Measurements from ENCODE around the gene CARD11.

DNA sequence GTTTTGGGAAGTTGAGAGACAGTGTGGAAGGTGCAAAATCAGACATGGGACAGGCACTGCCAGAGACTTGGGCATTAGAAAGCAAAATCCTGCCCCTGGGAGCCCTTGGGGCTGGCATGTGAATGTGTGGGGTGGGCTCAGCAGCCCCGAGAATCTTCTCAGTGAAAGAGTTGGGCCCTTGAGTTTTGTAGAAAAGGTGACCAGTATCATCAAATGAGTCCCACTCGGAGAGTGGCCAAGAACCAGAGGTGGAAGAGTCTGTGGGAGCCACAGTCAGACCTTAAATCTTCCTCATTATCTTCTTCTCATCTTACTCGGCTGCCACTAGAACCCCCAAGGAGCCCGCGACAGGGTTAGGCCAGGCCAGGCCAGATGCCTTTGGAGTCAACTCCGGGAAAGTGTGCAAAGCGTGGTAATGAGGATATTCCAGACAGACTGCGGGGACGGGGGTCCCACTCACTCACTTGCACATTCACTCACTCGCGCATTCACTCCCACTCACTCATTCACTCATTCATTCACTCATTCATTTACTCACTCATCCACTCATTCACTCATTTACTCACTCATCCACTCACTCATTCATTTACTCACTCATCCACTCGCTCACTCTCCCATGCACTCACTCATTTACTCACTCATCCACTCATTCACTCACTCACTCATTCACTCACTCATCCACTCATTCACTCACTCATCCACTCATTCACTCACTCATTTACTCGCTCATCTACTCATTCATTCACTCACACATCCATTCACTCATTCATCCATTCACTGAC, 74.9 kb downstream of the CARD11 start:
- TF ChIP-seq, protein P1, sequence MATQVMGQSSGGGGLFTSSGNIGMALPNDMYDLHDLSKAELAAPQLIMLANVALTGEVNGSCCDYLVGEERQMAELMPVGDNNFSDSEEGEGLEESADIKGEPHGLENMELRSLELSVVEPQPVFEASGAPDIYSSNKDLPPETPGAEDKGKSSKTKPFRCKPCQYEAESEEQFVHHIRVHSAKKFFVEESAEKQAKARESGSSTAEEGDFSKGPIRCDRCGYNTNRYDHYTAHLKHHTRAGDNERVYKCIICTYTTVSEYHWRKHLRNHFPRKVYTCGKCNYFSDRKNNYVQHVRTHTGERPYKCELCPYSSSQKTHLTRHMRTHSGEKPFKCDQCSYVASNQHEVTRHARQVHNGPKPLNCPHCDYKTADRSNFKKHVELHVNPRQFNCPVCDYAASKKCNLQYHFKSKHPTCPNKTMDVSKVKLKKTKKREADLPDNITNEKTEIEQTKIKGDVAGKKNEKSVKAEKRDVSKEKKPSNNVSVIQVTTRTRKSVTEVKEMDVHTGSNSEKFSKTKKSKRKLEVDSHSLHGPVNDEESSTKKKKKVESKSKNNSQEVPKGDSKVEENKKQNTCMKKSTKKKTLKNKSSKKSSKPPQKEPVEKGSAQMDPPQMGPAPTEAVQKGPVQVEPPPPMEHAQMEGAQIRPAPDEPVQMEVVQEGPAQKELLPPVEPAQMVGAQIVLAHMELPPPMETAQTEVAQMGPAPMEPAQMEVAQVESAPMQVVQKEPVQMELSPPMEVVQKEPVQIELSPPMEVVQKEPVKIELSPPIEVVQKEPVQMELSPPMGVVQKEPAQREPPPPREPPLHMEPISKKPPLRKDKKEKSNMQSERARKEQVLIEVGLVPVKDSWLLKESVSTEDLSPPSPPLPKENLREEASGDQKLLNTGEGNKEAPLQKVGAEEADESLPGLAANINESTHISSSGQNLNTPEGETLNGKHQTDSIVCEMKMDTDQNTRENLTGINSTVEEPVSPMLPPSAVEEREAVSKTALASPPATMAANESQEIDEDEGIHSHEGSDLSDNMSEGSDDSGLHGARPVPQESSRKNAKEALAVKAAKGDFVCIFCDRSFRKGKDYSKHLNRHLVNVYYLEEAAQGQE (IDR thresholded peaks at IDR 0.05; ENCODE audit: insufficient read depth in 1 of 2, low read depth in 2 of 2, low read length in 2 of 2): no peak
- no peak for TF ChIP-seq POLR2AphosphoS5 (IDR thresholded peaks at IDR 0.05; ENCODE audit: low read depth, low read length)

Measured in PFSK-1 (cell line).